Stimulated activated CD8-positive, alpha-beta memory T cell treated with anti-CD3 and anti-CD28 coated beads, Interleukin-15, amount 100 ng/mL, for 4 hours (primary cell): ENCODE data around the gene CRTC1.

Experiments
- DNase-seq, 2 donors: peaks; one replicate each; pipeline ENCODE4 v3.0.0-alpha.2; 2020; ENCODE audit warnings: low read depth in 2 of 2

The CRTC1 gene

GRCh38 chr19:18651300-18651699 is 32.2 kb upstream of the CRTC1 start:
- no peak for DNase-seq

DNA sequence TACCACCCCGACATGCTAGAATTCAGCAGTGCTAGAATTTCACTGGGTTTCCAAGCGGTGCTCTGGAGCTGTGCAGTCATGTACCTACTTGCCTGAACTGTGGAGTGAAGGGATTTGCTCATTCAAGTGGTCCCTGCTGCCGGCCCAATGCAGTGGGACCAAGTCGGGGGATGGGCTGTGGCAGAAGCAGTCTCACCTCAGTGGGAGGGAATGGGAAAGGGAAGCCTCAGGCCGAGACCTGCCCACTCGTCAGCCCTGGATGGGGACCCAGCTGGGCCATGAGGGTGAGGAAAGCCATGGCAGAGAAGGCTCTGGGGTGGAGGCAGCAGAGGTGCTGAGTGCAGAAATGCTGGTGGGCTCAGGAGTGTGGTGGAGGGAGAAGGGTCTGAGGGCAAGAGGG is 31.7 kb upstream of the CRTC1 start:
- no peak for DNase-seq

DNA sequence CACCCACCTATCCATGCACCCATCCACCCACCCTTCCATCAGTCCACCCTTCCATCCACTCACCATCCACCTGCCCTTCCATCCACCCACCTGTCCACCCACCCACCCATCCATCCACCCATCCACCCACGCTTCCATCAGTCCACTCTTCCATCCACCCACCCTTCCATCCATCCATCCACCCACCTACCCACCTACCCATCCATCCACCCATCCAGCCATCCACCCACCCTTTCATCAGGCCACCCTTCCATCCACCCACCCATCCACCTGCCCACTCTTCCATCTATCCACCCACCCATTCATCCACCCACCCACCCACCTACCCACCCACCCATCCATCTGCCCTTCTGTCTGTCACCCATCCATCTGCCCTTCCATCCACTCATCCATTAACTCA is 29.6 kb upstream of the CRTC1 start:
- DNase-seq, result no peak

DNA sequence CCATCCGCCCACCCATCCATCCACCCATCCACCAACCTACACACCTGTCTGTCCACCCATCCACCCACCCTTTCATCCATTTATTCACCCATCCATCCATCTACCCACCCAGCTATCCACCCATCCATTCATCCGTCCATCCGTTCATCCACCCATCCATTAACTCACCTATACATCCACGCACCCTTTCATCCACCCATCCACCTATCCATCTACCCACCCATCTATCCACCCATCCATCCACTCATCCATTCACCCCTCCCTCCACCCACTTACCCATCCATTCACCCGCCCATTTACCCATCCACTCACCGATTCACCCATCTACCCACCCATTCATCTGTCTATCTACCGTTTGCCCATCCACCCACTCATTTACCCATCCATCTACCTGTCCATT is 29.0 kb upstream of the CRTC1 start:
- no peak for DNase-seq

GRCh38 chr19:18655173-18655844 is 28.2 kb upstream of the CRTC1 start:
- DNase-seq, result no peak

GRCh38 chr19:18656337-18657086 is 27.0 kb upstream of the CRTC1 start:
- DNase-seq, result no peak

DNA sequence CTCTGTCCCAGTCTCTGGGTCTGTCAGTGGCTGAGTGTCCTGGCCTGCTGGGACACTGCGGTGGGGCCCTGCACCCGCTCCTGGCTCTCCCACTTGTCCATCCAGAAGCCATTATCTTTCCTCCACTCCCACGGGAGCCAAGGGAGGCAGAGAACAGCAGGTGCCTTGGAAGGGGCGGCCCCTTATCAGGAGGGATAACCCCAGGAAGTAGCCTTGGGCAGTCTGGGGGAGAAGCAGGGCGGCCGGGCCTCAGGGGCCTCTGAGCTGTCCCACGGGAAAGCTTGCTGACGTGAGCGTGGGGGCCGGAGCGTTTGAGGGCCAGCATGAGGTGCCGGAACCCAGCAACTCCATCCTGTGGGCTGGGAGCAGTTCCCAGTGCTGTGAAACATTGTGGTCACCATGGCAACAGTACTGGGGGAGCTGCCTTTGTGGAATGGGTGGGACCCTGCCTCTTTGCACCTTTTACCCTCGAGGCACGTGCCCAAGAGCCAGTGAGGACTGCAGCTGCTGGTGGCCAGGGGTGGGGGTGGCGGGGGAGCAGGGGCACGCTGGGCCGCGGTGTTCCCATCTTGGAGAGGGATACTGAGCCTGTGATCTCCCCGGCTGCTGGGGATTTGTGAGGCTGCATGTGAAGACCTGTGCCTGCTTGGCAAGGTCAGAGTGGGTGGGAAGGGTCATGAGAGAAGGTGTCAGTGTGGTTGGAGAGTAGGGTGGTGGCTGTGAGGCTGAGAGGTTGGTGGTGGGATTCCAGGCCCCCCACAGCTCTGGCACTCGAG is 25.7 kb upstream of the CRTC1 start:
- DNase-seq, result no peak

- no peak for DNase-seq
Observed at GRCh38 chr19:18658366-18658855, 25.1 kb upstream of the CRTC1 start.

DNA sequence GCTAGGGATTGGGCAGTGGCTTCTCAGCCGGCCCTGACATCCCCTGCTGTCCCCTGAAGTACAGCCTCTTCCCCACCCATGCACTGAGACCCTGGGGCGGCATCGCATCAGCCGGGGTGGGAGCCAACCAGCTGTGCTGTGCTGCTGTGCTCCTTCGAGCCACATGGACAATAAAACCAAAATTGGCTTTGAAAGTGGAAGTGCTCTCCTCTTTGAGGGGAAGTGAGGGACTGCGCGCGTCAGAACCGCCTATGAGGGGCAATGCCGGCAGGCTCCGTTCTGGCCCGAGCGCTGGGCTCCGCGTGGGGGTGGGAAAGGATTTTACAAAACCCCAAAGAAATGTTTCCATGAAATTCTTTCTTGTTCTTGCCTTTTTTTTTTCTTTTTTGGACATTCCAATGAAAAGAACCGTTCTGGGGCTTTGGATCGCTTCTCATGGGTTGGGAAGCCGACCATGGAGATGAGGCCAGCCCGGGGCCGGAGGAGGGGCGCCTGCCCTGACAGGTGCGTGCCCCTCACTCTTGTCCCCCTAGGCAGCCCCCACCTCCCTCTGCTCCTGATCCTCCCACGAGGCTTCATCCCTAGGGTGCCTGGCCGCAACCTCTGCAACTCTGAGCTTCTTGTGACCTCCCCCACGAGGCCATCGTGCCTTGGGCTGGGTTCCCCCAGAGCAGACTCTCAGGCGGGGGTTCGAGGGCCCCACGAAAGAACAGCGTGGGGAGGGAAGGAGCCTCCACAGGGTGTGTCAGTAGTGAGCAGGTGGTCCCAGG is 24.0 kb upstream of the CRTC1 start:
- no peak for DNase-seq

GRCh38 chr19:18660051-18660910 is 23.2 kb upstream of the CRTC1 start:
- DNase-seq, result no peak

- DNase-seq, result no peak
Observed at GRCh38 chr19:18660939-18661670, 22.4 kb upstream of the CRTC1 start.

DNA sequence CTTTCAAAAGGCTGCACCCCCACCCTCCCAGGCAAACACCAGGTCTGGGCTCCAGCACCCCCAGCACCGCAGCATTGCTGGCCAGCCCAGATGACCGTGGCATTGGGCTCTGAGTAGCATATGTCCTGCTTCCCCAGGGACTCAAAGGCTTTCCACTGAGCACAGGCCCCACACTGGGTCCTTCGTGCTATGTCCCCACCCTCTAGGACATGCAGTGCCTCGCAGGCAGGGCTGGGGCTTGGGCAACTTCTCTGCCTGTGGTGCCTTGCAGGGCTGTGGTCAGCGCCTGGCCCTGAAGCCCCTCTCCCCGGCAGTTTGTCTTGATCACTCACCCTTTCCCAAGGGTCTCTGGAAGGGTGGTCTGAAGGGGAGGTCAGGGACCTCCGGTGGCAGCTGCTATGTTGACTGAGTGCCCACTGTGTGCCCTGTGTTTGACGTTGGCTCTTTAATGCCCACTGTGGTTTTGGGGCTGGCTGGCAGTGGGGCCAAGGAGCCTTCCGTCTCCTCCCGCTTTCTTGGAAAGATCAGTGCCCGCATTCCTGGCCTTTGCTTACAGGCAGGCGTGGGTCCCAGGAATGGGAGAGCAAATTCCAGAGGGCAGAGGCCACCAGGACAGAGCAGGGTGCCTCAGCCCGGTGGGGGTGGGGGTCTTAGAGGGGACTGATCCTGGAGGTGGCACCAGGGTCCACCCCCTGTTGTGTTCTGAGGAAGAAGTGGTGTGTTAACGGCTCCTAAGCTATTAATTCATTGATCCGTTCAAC is 20.3 kb upstream of the CRTC1 start:
- DNase-seq, result no peak

- no peak for DNase-seq
Observed at GRCh38 chr19:18663940-18664530, 19.4 kb upstream of the CRTC1 start.

GRCh38 chr19:18665771-18666202 is 17.7 kb upstream of the CRTC1 start:
- DNase-seq, result no peak

- DNase-seq, result no peak
Observed at GRCh38 chr19:18666317-18666716, 17.2 kb upstream of the CRTC1 start.

DNA sequence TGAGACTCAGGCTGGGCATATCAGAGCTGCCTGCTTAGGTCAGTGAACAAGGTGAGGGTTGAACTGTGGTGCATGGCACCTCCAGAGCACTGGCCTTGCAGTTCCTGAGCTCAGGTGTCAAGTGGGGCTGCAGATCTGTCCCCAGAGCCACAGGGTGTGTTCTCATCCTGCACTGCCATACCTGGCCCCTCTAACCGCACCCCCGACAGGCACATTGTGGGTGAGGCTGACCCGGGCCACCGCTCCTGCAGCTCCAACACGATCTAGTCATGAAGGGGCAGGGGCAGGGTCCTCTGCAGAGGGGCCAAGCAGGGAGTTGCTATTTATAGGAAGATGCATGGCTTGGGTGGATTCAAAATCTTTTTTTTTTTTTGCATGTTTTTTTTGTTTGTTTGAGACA is 16.7 kb upstream of the CRTC1 start:
- DNase-seq, result no peak

- no peak for DNase-seq
Observed at GRCh38 chr19:18667531-18668251, 15.8 kb upstream of the CRTC1 start.

- no peak for DNase-seq
Observed at GRCh38 chr19:18668252-18668631, 15.2 kb upstream of the CRTC1 start.
